HepG2 (cell line): ENCODE data around the gene BTRC. TPM values are rescaled to one million over a fixed set of nuclear protein-coding genes. Genes with fewer than 3 reads are reported as not detected.

Source experiments
- AHR ChIP-seq: IDR thresholded peaks from 2 replicates; pipeline ENCODE4 v1.6.1; 2018; ENCODE audit warnings: missing genetic modification reagents, missing compliant biosample characterization
- CAMTA2 ChIP-seq: sonication (generic); formaldehyde crosslinking; IDR thresholded peaks from 2 replicates; pipeline ENCODE4 v1.4.0; 2020; ENCODE audit warnings: mild to moderate bottlenecking, missing genetic modification reagents, borderline replicate concordance
- GATA4 ChIP-seq: sonication (generic); IDR thresholded peaks from 2 replicates; pipeline ENCODE4 v1.6.1; 2016; ENCODE audit warnings: antibody characterized with exemption, low read depth, borderline replicate concordance
- GTF3A ChIP-seq: sonication (generic); formaldehyde crosslinking; conservative IDR thresholded peaks from 2 replicates; pipeline ENCODE4 v1.4.0; 2020; ENCODE audit warnings: mild to moderate bottlenecking, missing genetic modification reagents
- HNF4A ChIP-seq: sonication (generic); formaldehyde crosslinking; IDR thresholded peaks from 2 replicates; pipeline ENCODE4 v1.4.0; 2020; ENCODE audit warnings: missing genetic modification reagents
- JUN ChIP-seq: sonication (generic); formaldehyde crosslinking; IDR thresholded peaks from 2 replicates; pipeline ENCODE4 v1.4.0; 2020; ENCODE audit warnings: mild to moderate bottlenecking, missing genetic modification reagents
- MAFF ChIP-seq: IDR thresholded peaks from 2 replicates; pipeline ENCODE4 v1.6.1; 2011; ENCODE audit warnings: low read depth, low read length, improper control_type of control experiment
- NCOA2 ChIP-seq: sonication (generic); formaldehyde crosslinking; IDR thresholded peaks from 2 replicates; pipeline ENCODE4 v1.8.0; 2022; ENCODE audit warnings: inconsistent platforms
- POLR2A ChIP-seq, 2 experiments: IDR thresholded peaks; 2 replicates each; pipeline ENCODE4 v1.6.1; 2011; ENCODE audit warnings: low read depth in 2 of 2, low read length in 2 of 2, mild to moderate bottlenecking in 1 of 2, moderate library complexity in 1 of 2; ENCODE audit not compliant: insufficient read depth in 1 of 2
- RARA ChIP-seq: IDR thresholded peaks from 2 replicates; pipeline ENCODE4 v1.6.1; 2016; ENCODE audit warnings: missing genetic modification reagents, missing compliant biosample characterization
- REL ChIP-seq: sonication (generic); formaldehyde crosslinking; conservative IDR thresholded peaks from 2 replicates; pipeline ENCODE4 v1.8.0; 2022; ENCODE audit warnings: mild to moderate bottlenecking, missing genetic modification reagents, moderate library complexity
- RFXANK ChIP-seq: IDR thresholded peaks from 2 replicates; pipeline ENCODE4 v1.6.1; 2016
- RFXAP ChIP-seq: sonication (generic); formaldehyde crosslinking; IDR thresholded peaks from 2 replicates; pipeline ENCODE4 v1.4.0; 2020; ENCODE audit warnings: missing genetic modification reagents, borderline replicate concordance
- SETDB1 ChIP-seq: sonication (generic); formaldehyde crosslinking; IDR thresholded peaks from 2 replicates; pipeline ENCODE4 v1.5.1; 2020; ENCODE audit warnings: missing genetic modification reagents, mild to moderate bottlenecking, borderline replicate concordance
- SIX1 ChIP-seq: sonication (generic); formaldehyde crosslinking; IDR thresholded peaks from 2 replicates; pipeline ENCODE4 v1.4.0; 2020; ENCODE audit warnings: missing genetic modification reagents, borderline replicate concordance
- SP1 ChIP-seq, 2 experiments: fragments of 450-650 bp in 1 of 2; sonication (generic) in 1 of 2; formaldehyde crosslinking in 1 of 2; IDR thresholded peaks; 2 replicates each; pipeline versions ENCODE4 v1.4.0 to v1.6.1; 2016 to 2020; ENCODE audit warnings: missing genetic modification reagents in 1 of 2
- TAF1 ChIP-seq: sonication (generic); formaldehyde crosslinking; IDR thresholded peaks from 2 replicates; pipeline ENCODE4 v1.4.0; 2020; ENCODE audit warnings: missing genetic modification reagents
- XBP1 ChIP-seq: sonication (generic); formaldehyde crosslinking; IDR thresholded peaks from 2 replicates; pipeline ENCODE4 v1.5.0; 2020; ENCODE audit warnings: missing genetic modification reagents
- YEATS4 ChIP-seq: sonication (generic); formaldehyde crosslinking; IDR thresholded peaks from 2 replicates; pipeline ENCODE4 v1.4.0; 2020; ENCODE audit warnings: missing genetic modification reagents, borderline replicate concordance
- ZFY ChIP-seq: sonication (generic); formaldehyde crosslinking; IDR thresholded peaks from 2 replicates; pipeline ENCODE4 v1.4.0; 2020; ENCODE audit warnings: missing genetic modification reagents
- ZHX1 ChIP-seq: sonication (generic); formaldehyde crosslinking; IDR thresholded peaks from 2 replicates; pipeline ENCODE4 v1.8.1; 2022; ENCODE audit warnings: low read depth, mild to moderate bottlenecking, missing genetic modification reagents
- ZNF746 ChIP-seq: sonication (generic); formaldehyde crosslinking; IDR thresholded peaks from 2 replicates; pipeline ENCODE4 v1.8.0; 2022; ENCODE audit warnings: mild to moderate bottlenecking, missing genetic modification reagents
- ZNF790 ChIP-seq: sonication (generic); formaldehyde crosslinking; IDR thresholded peaks from 2 replicates; pipeline ENCODE4 v1.8.0; 2022; ENCODE audit warnings: missing genetic modification reagents, mild to moderate bottlenecking, borderline replicate concordance
- ZNF83 ChIP-seq: sonication (generic); formaldehyde crosslinking; IDR thresholded peaks from 2 replicates; pipeline ENCODE4 v1.4.0; 2020; ENCODE audit warnings: missing genetic modification reagents, mild to moderate bottlenecking, borderline replicate concordance
- polyA plus RNA-seq, 8 experiments: library from polyadenylated mRNA; depleted of rRNA in 3 of 8; stranded (reverse) in 7 of 8; unstranded in 1 of 8; fragments of >200 nt; fragmentation: Illumina TruSeq in 4 of 8; extraction: Trizol in 4 of 8; gene quantifications; 2 replicates each; pipeline versions ENCODE4 v1.2.1 to v1.2.3, GENCODE V29; 2011 to 2016; ENCODE audit warnings: low read depth in 4 of 8, missing spikeins in 1 of 8, mixed read lengths in 1 of 8; ENCODE audit not compliant: insufficient read depth in 1 of 8
- total RNA-seq, 5 experiments: library from RNA; depleted of rRNA; stranded (reverse); fragments of >200 nt; fragmentation: Illumina TruSeq; extraction: Trizol; gene quantifications; 2 replicates each; pipeline ENCODE4 v1.2.3, GENCODE V29; 2016; ENCODE audit warnings: low read depth in 1 of 5
- TF ChIP-seq, protein P1 (sequence below): conservative IDR thresholded peaks from 2 replicates; pipeline ENCODE4 v1.6.1; 2018; ENCODE audit warnings: missing genetic modification reagents
- TF ChIP-seq, protein P2 (sequence below): IDR thresholded peaks from 2 replicates; pipeline ENCODE4 v1.6.1; 2016; ENCODE audit warnings: missing compliant biosample characterization, missing genetic modification reagents, borderline replicate concordance

BTRC gene
- total and polyA plus RNA-seq, 2 of the 13 experiments (the other 11 are each of a cell fraction or from before 2014, with no cell fraction given): 12.0 to 14.4 TPM

- peak; percentile 72; the same call in 1 of the 2 replicates for TF ChIP-seq TAF1
- 0 out of 2 replicates have a peak, but pooled peaks have one; percentile 35 for TF ChIP-seq JUN (CRISPR knock-in tag)
- TF ChIP-seq POLR2A (IDR thresholded peaks at IDR 0.05; ENCODE audit: insufficient read depth in 1 of 2, low read depth in 2 of 2, low read length in 2 of 2): peak; percentile 30 to 72; a peak in 3 of 4 replicates
- TF ChIP-seq AHR: no peak
- TF ChIP-seq RFXAP (CRISPR knock-in tag): peak; percentile 87; the same call in 1 of the 2 replicates
- no peak for TF ChIP-seq ZNF83 (CRISPR knock-in tag)
- no peak for TF ChIP-seq SP1 (IDR thresholded peaks at IDR 0.05)
- TF ChIP-seq SP1 (CRISPR knock-in tag; IDR thresholded peaks at IDR 0.05): 0 out of 2 replicates have a peak, but pooled peaks have one; percentile 28
- TF ChIP-seq ZNF746: no peak
- no peak for TF ChIP-seq SETDB1
- TF ChIP-seq MAFF: no peak
- no peak for TF ChIP-seq SIX1 (CRISPR knock-in tag)
- TF ChIP-seq ZFY (CRISPR knock-in tag): peak; percentile 81
- no peak for TF ChIP-seq RARA
- TF ChIP-seq GTF3A: no peak
- no peak for TF ChIP-seq GATA4
- TF ChIP-seq, protein P1, sequence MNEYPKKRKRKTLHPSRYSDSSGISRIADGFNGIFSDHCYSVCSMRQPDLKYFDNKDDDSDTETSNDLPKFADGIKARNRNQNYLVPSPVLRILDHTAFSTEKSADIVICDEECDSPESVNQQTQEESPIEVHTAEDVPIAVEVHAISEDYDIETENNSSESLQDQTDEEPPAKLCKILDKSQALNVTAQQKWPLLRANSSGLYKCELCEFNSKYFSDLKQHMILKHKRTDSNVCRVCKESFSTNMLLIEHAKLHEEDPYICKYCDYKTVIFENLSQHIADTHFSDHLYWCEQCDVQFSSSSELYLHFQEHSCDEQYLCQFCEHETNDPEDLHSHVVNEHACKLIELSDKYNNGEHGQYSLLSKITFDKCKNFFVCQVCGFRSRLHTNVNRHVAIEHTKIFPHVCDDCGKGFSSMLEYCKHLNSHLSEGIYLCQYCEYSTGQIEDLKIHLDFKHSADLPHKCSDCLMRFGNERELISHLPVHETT: no peak
- no peak for TF ChIP-seq XBP1
- no peak for TF ChIP-seq ZHX1 (CRISPR knock-in tag)
- TF ChIP-seq REL (CRISPR knock-in tag): no peak
- TF ChIP-seq NCOA2 (CRISPR knock-in tag): no peak
- no peak for TF ChIP-seq ZNF790 (CRISPR knock-in tag)
- no peak; the same call in 1 of the 2 replicates for TF ChIP-seq YEATS4 (CRISPR knock-in tag)
- no peak for TF ChIP-seq CAMTA2
- TF ChIP-seq, protein P2, sequence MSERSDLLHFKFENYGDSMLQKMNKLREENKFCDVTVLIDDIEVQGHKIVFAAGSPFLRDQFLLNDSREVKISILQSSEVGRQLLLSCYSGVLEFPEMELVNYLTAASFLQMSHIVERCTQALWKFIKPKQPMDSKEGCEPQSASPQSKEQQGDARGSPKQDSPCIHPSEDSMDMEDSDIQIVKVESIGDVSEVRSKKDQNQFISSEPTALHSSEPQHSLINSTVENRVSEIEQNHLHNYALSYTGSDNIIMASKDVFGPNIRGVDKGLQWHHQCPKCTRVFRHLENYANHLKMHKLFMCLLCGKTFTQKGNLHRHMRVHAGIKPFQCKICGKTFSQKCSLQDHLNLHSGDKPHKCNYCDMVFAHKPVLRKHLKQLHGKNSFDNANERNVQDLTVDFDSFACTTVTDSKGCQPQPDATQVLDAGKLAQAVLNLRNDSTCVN (CRISPR knock-in tag): no peak; the same call in 1 of the 2 replicates
- peak; percentile 52; the same call in 1 of the 2 replicates for TF ChIP-seq RFXANK (CRISPR knock-in tag)
- no peak for TF ChIP-seq HNF4A (CRISPR knock-in tag)
Measured at GRCh38 chr10:101587725-101588653, 234.0 kb downstream of the BTRC start, which contains the start of the genes DPCD and POLL (continued).
